ENCODE data around the gene HECTD1. TPM values are rescaled to one million over a fixed set of nuclear protein-coding genes. Genes with fewer than 3 reads are reported as not detected.
"Not testable (repeated sequence)": the region's sequence is repeated elsewhere in the genome, so short reads cannot be mapped to it uniquely, and the experiment has no call there.

HECTD1 gene
- total RNA-seq, 1 donor from 2014 or later, result 137 TPM

- no peak for DNase-seq (ENCODE audit: low spot score)
Observed at GRCh38 chr14:31194661-31195060, 12.9 kb downstream of the HECTD1 start.

- DNase-seq (ENCODE audit: low spot score), result no peak
Observed at GRCh38 chr14:31194095-31194494, 13.5 kb downstream of the HECTD1 start.

GRCh38 chr14:31192544-31192943 is 15.0 kb downstream of the HECTD1 start:
- DNase-seq (ENCODE audit: low spot score), result not testable (repeated sequence)

- no peak for DNase-seq (ENCODE audit: low spot score)
Observed at GRCh38 chr14:31190717-31191263, 16.8 kb downstream of the HECTD1 start.

- no peak for DNase-seq (ENCODE audit: low spot score)
Observed at GRCh38 chr14:31190219-31190603, 17.4 kb downstream of the HECTD1 start.

- DNase-seq (ENCODE audit: low spot score), result no peak
Observed at GRCh38 chr14:31189346-31190218, 18.0 kb downstream of the HECTD1 start.

- DNase-seq (ENCODE audit: low spot score), result no peak
Observed at GRCh38 chr14:31188744-31189143, 18.8 kb downstream of the HECTD1 start.

- not testable (repeated sequence) for DNase-seq (ENCODE audit: low spot score)
Observed at GRCh38 chr14:31182016-31182415, 25.6 kb downstream of the HECTD1 start.

GRCh38 chr14:31181271-31181670 is 26.3 kb downstream of the HECTD1 start:
- no peak for DNase-seq (ENCODE audit: low spot score)

GRCh38 chr14:31180299-31181051 is 27.1 kb downstream of the HECTD1 start:
- DNase-seq (ENCODE audit: low spot score), result no peak

- DNase-seq (ENCODE audit: low spot score), result no peak
Observed at GRCh38 chr14:31174433-31174832, 33.2 kb downstream of the HECTD1 start.

GRCh38 chr14:31173120-31173837 is 34.3 kb downstream of the HECTD1 start:
- DNase-seq (ENCODE audit: low spot score), result no peak

- no peak for DNase-seq (ENCODE audit: low spot score)
Observed at GRCh38 chr14:31172084-31172483, 35.5 kb downstream of the HECTD1 start.

GRCh38 chr14:31170411-31170810 is 37.2 kb downstream of the HECTD1 start:
- DNase-seq (ENCODE audit: low spot score), result no peak

GRCh38 chr14:31169877-31170276 is 37.7 kb downstream of the HECTD1 start:
- DNase-seq (ENCODE audit: low spot score), result no peak

GRCh38 chr14:31167032-31167431 is 40.6 kb downstream of the HECTD1 start:
- no peak for DNase-seq (ENCODE audit: low spot score)

GRCh38 chr14:31166271-31166561 is 41.4 kb downstream of the HECTD1 start:
- DNase-seq (ENCODE audit: low spot score), result no peak

- no peak for DNase-seq (ENCODE audit: low spot score)
Observed at GRCh38 chr14:31164115-31164514, 43.5 kb downstream of the HECTD1 start.

GRCh38 chr14:31162910-31163649 is 44.5 kb downstream of the HECTD1 start:
- DNase-seq (ENCODE audit: low spot score), result no peak

GRCh38 chr14:31161274-31161673 is 46.3 kb downstream of the HECTD1 start:
- no peak for DNase-seq (ENCODE audit: low spot score)

GRCh38 chr14:31159682-31160296 is 47.8 kb downstream of the HECTD1 start:
- no peak for DNase-seq (ENCODE audit: low spot score)
